ENCODE data around the gene RTN4RL1.
A peak's percentile ranks its signal among the peaks of the same experiment; 100 is the strongest.

The RTN4RL1 gene, protein sequence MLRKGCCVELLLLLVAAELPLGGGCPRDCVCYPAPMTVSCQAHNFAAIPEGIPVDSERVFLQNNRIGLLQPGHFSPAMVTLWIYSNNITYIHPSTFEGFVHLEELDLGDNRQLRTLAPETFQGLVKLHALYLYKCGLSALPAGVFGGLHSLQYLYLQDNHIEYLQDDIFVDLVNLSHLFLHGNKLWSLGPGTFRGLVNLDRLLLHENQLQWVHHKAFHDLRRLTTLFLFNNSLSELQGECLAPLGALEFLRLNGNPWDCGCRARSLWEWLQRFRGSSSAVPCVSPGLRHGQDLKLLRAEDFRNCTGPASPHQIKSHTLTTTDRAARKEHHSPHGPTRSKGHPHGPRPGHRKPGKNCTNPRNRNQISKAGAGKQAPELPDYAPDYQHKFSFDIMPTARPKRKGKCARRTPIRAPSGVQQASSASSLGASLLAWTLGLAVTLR

DNA sequence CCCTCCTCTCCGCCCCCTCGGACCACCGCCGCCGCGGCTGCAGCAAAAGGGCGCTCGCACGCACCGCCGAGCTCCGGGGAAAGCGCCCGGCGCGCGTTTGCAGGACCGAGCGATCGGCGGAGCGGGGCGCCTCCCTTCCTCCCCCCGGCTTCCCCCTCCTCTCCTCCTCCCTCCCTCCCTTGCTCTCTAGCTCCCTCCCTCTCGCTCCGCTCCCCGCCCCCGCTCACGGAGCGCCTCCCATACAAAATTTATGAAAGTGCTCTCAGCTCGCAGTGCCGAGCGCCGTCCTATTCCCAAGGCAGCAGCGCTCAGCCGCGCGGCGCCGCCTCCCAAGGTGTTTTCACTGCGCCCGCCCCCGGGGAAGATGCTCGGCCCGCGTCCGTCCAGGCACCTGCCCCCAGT is at the start of gene RTN4RL1:
Gene RTN4RL1 (minus strand): TSS at position 115 of the 402 bp plus-strand sequence. CDS start 469 bp downstream, outside the sequence.
- peaks cover 10% of the 10 kb centered on the region for H3K4me1 Mint-ChIP-seq
- H3K27me3 Mint-ChIP-seq: peaks cover 13% of the 10 kb centered on the region
- peak within 1 kb of the TSS; percentile 83 for H3K4me3 Mint-ChIP-seq
- no peak within 1 kb of the TSS for H3K27ac Mint-ChIP-seq
- H3K9me3 Mint-ChIP-seq: no peaks in the 10 kb centered on the region
- no peaks in the 10 kb centered on the region for H3K36me3 Mint-ChIP-seq

GRCh38 chr17:2074919-2075318 is 49.8 kb upstream of the RTN4RL1 start:
- H3K4me1 Mint-ChIP-seq: peaks cover 7% of the 10 kb centered on the region
- H3K27ac Mint-ChIP-seq: no peak overlapping the region
- peaks cover 39% of the 10 kb centered on the region for H3K36me3 Mint-ChIP-seq
- no peaks in the 10 kb centered on the region for H3K27me3 Mint-ChIP-seq
- no peak overlapping the region for H3K4me3 Mint-ChIP-seq
- no peaks in the 10 kb centered on the region for H3K9me3 Mint-ChIP-seq

DNA sequence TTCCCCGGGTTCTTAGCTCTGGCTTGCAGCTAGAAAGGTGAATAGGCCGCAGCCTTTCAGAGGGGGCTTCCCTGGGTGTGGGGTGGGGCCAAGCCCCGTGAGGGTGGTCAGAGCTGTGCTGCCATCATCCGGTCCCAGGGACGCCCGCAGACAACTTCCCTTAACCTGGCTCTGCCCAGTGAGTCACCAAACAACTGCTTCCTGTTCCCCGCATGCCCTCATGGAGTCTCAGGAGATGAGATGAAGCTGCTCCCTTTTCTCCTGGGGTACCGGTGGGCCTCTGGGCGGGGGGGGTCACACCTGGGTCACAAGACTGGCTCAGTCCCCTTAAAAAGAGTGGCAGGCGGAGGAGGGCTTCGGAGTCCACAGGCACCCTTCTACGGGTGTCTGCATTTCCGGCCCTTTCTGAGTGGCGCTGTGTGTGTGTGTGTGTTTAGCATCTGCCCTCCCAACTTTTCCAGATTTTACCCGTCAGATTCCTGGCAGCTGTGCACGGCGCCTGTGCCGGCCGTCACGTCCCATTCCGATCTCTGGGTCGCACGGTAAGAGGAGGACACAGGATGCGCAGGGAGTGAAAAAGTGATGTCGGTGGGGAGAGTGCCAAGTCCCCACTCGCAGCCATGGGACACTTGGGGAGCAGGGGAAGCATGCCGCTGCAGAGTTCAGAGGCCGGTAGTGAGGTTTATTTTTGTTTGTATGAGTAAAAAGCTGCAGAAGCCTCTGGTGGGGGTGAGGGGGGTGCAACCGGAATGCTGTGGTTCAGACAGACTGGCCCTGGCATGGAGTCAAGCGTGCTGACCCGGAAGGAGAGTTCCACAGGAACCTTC is 46.5 kb upstream of the RTN4RL1 start:
- H3K4me3 Mint-ChIP-seq: no peak overlapping the region
- H3K27ac Mint-ChIP-seq: no peak overlapping the region
- peaks cover 8% of the 10 kb centered on the region for H3K4me1 Mint-ChIP-seq
- H3K27me3 Mint-ChIP-seq: no peaks in the 10 kb centered on the region
- H3K36me3 Mint-ChIP-seq: peaks cover 31% of the 10 kb centered on the region
- no peaks in the 10 kb centered on the region for H3K9me3 Mint-ChIP-seq

- Mint-ChIP-seq H3K4me3 (no peak overlapping the region), H3K9me3 (no peaks in the 10 kb centered on the region), H3K27ac (peak overlapping the region; percentile 81), H3K36me3 (peaks cover 31% of the 10 kb centered on the region), H3K4me1 (peaks cover 8% of the 10 kb centered on the region), H3K27me3 (no peaks in the 10 kb centered on the region)
Observed at GRCh38 chr17:2071024-2071385, 45.9 kb upstream of the RTN4RL1 start.

GRCh38 chr17:2070241-2071023 is 45.3 kb upstream of the RTN4RL1 start:
- no peaks in the 10 kb centered on the region for H3K27me3 Mint-ChIP-seq
- peak overlapping the region; percentile 81 for H3K27ac Mint-ChIP-seq
- no peaks in the 10 kb centered on the region for H3K9me3 Mint-ChIP-seq
- no peak overlapping the region for H3K4me3 Mint-ChIP-seq
- H3K36me3 Mint-ChIP-seq: peaks cover 34% of the 10 kb centered on the region
- H3K4me1 Mint-ChIP-seq: peaks cover 8% of the 10 kb centered on the region

GRCh38 chr17:2068519-2069051 is 43.5 kb upstream of the RTN4RL1 start:
- peaks cover 44% of the 10 kb centered on the region for H3K36me3 Mint-ChIP-seq
- peaks cover 2% of the 10 kb centered on the region for H3K27me3 Mint-ChIP-seq
- H3K4me1 Mint-ChIP-seq: peaks cover 8% of the 10 kb centered on the region
- H3K4me3 Mint-ChIP-seq: no peak overlapping the region
- H3K27ac Mint-ChIP-seq: no peak overlapping the region
- no peaks in the 10 kb centered on the region for H3K9me3 Mint-ChIP-seq

DNA sequence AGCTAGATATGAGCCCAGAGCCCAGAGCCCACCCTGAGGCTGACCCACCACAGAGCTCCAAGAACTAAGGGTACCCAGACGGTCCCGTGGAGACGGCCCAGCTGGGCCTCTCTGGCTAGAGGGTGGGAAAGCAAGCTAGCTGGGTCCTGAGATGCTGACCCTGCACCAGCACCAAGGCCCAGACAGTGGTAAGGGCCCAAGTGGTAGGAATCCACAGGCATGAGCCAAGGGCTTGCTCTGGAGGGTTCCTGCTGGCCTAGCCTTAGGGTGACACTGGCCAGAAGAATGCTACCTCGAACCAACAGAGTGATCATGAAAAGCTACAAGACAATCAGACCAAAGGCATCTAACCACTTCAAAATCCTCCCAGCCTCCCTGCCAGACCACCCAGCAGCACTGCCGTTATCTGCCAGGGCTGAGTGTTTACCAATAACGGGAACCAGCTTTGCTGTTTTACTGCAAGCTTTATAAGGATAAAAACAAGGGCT is 42.9 kb upstream of the RTN4RL1 start:
- no peaks in the 10 kb centered on the region for H3K9me3 Mint-ChIP-seq
- peaks cover 2% of the 10 kb centered on the region for H3K27me3 Mint-ChIP-seq
- H3K36me3 Mint-ChIP-seq: peaks cover 44% of the 10 kb centered on the region
- H3K4me1 Mint-ChIP-seq: peaks cover 8% of the 10 kb centered on the region
- no peak overlapping the region for H3K27ac Mint-ChIP-seq
- H3K4me3 Mint-ChIP-seq: no peak overlapping the region

GRCh38 chr17:2067608-2068024 is 42.5 kb upstream of the RTN4RL1 start:
- H3K36me3 Mint-ChIP-seq: peaks cover 43% of the 10 kb centered on the region
- H3K27me3 Mint-ChIP-seq: peaks cover 2% of the 10 kb centered on the region
- H3K27ac Mint-ChIP-seq: no peak overlapping the region
- no peak overlapping the region for H3K4me3 Mint-ChIP-seq
- no peaks in the 10 kb centered on the region for H3K9me3 Mint-ChIP-seq
- peaks cover 8% of the 10 kb centered on the region for H3K4me1 Mint-ChIP-seq

- peaks cover 8% of the 10 kb centered on the region for H3K4me1 Mint-ChIP-seq
- H3K27me3 Mint-ChIP-seq: peaks cover 2% of the 10 kb centered on the region
- H3K9me3 Mint-ChIP-seq: no peaks in the 10 kb centered on the region
- H3K36me3 Mint-ChIP-seq: peaks cover 43% of the 10 kb centered on the region
- H3K27ac Mint-ChIP-seq: no peak overlapping the region
- no peak overlapping the region for H3K4me3 Mint-ChIP-seq
Observed at GRCh38 chr17:2067048-2067561, 42.0 kb upstream of the RTN4RL1 start.

DNA sequence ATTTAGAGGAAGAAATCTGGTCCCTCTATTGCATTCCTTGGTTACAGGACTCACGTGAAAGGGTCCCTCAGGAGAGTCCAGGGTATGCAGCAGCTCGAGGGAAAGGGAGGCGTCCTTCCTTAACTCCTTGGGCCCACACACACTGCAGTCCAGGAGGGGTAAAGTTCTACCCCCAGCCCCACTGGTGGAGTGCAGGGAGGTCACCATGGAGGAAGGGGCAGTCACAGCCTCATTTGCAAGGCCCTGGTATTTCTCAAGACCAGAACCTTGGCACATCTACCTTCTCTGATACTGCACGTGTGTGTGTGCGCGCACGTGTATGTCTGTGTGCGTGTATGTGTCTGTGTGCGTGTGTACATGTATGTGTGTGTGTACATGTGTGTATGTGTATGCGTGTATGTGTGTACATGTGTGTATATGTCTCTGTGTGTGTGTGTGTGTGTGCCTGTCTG is 40.8 kb upstream of the RTN4RL1 start:
- H3K36me3 Mint-ChIP-seq: peaks cover 43% of the 10 kb centered on the region
- peaks cover 6% of the 10 kb centered on the region for H3K4me1 Mint-ChIP-seq
- no peak overlapping the region for H3K27ac Mint-ChIP-seq
- peaks cover 2% of the 10 kb centered on the region for H3K27me3 Mint-ChIP-seq
- H3K9me3 Mint-ChIP-seq: no peaks in the 10 kb centered on the region
- no peak overlapping the region for H3K4me3 Mint-ChIP-seq

DNA sequence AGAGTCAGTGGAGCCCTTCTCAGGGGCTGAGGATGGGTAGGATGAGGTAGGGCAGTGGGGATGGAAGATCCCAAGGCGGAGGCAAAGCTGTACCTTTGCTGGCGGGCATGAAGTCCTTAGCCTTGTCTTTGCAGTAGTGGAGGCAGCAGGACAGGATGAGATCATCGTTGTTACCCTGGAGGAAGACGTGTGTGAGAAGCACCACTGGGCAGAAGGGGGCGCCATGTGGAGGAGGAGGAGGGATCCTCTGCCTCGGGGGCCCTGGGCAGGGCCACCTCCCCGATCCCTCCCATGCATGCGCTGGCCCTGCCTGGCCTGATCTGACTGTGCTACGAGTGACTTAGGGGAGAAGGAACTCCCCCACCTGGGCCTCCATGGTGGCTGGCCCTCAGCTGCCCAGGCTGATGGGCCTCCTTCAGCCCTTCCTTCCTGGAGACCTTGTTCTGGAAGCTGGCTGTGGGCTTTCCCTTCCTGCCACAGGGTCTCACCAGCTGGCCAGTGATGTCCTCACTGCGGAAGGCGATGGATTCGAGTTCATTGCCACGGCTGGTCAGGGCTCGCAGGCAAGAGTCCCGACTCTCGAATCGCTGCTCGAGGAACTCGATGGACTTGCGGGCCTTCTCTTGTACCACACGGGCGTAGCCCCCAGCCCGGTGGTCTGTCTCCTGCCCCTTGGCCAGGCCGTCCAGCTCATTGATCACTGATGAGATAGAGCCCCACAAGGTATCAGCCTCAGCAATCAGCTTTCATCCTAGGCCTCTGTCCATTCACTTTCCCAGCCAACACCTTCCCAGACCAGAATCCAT is 40.0 kb upstream of the RTN4RL1 start:
- Mint-ChIP-seq H3K9me3 (no peaks in the 10 kb centered on the region), H3K27ac (peak overlapping the region; percentile 55), H3K36me3 (peaks cover 42% of the 10 kb centered on the region), H3K4me1 (peaks cover 5% of the 10 kb centered on the region), H3K27me3 (peaks cover 2% of the 10 kb centered on the region), H3K4me3 (no peak overlapping the region)

GRCh38 chr17:2064520-2064971 is 39.4 kb upstream of the RTN4RL1 start:
- H3K9me3 Mint-ChIP-seq: no peaks in the 10 kb centered on the region
- no peak overlapping the region for H3K4me3 Mint-ChIP-seq

DNA sequence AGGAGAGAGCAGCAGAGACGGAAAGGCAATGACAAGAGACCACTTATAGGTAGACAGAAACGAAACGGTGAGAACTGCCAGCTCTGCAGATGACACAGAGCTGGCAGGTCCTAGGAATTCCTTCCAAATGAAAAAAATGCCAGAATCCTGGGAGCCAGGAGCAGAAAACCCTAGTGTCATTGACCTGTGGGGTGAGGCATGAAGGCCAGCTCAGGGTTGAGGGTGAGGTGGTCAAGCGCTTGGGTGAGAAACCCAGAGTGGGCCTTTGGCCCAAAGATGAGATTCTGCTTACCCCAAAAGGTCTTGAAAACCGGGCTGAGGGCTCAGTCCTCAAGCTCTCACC is 39.0 kb upstream of the RTN4RL1 start:
- H3K27me3 Mint-ChIP-seq: peaks cover 4% of the 10 kb centered on the region
- peak overlapping the region; percentile 26 for H3K27ac Mint-ChIP-seq
- H3K9me3 Mint-ChIP-seq: no peaks in the 10 kb centered on the region
- H3K36me3 Mint-ChIP-seq: peaks cover 40% of the 10 kb centered on the region
- H3K4me1 Mint-ChIP-seq: peaks cover 8% of the 10 kb centered on the region
- H3K4me3 Mint-ChIP-seq: no peak overlapping the region

More at GRCh38 chr17:2064520-2064971, 39.4 kb upstream of the RTN4RL1 start:
- Mint-ChIP-seq H3K4me1 (peaks cover 6% of the 10 kb centered on the region), H3K36me3 (peaks cover 40% of the 10 kb centered on the region), H3K27ac (no peak overlapping the region), H3K27me3 (peaks cover 3% of the 10 kb centered on the region)

All from activated naive CD4-positive, alpha-beta T cell treated with anti-CD3 and anti-CD28 coated beads, Interleukin-2, amount 50 U/mL, for 24 hours (primary cell).